Measurements from ENCODE around the gene ABCA13. TPM values are rescaled to one million over a fixed set of nuclear protein-coding genes. Genes with fewer than 3 reads are reported as not detected.
"Not testable (repeated sequence)": the region's sequence is repeated elsewhere in the genome, so short reads cannot be mapped to it uniquely, and the experiment has no call there.

Gene ABCA13
- total RNA-seq, 1 experiment from 2014 or later: 0.08 TPM

GRCh38 chr7:48173756-48174382 is 2.6 kb downstream of the ABCA13 start:
- no peak for DNase-seq (ENCODE audit: low spot score)

- no peak for DNase-seq (ENCODE audit: low spot score)
These were observed 3.8 kb downstream of the ABCA13 start for GRCh38 chr7:48175019-48175418.

GRCh38 chr7:48176356-48176893 is 5.2 kb downstream of the ABCA13 start:
- DNase-seq (ENCODE audit: low spot score): no peak

- no peak for DNase-seq (ENCODE audit: low spot score)
These were observed 6.0 kb downstream of the ABCA13 start for GRCh38 chr7:48177271-48177670.

- no peak for DNase-seq (ENCODE audit: low spot score)
These were observed 8.3 kb downstream of the ABCA13 start for GRCh38 chr7:48179496-48180030.

GRCh38 chr7:48180981-48181380 is 9.7 kb downstream of the ABCA13 start:
- no peak for DNase-seq (ENCODE audit: low spot score)

GRCh38 chr7:48182718-48183369 is 11.6 kb downstream of the ABCA13 start:
- no peak for DNase-seq (ENCODE audit: low spot score)

- no peak for DNase-seq (ENCODE audit: low spot score)
These were observed 12.1 kb downstream of the ABCA13 start for GRCh38 chr7:48183370-48183743.

GRCh38 chr7:48183965-48184364 is 12.7 kb downstream of the ABCA13 start:
- DNase-seq (ENCODE audit: low spot score): no peak

GRCh38 chr7:48188776-48189520 is 17.7 kb downstream of the ABCA13 start:
- DNase-seq (ENCODE audit: low spot score): no peak

- no peak for DNase-seq (ENCODE audit: low spot score)
These were observed 21.7 kb downstream of the ABCA13 start for GRCh38 chr7:48192996-48193395.

GRCh38 chr7:48193421-48193820 is 22.2 kb downstream of the ABCA13 start:
- no peak for DNase-seq (ENCODE audit: low spot score)

- peak; percentile 55 for DNase-seq (ENCODE audit: low spot score)
These were observed 29.8 kb downstream of the ABCA13 start for GRCh38 chr7:48200946-48201589.

GRCh38 chr7:48202916-48203315 is 31.7 kb downstream of the ABCA13 start:
- DNase-seq (ENCODE audit: low spot score): not testable (repeated sequence)

GRCh38 chr7:48207155-48207675 is 36.0 kb downstream of the ABCA13 start:
- DNase-seq (ENCODE audit: low spot score): no peak

GRCh38 chr7:48209004-48209600 is 37.8 kb downstream of the ABCA13 start:
- no peak for DNase-seq (ENCODE audit: low spot score)

- DNase-seq (ENCODE audit: low spot score): no peak
These were observed 42.0 kb downstream of the ABCA13 start for GRCh38 chr7:48213226-48213625.

- DNase-seq (ENCODE audit: low spot score): no peak
These were observed 46.0 kb downstream of the ABCA13 start for GRCh38 chr7:48217266-48217665.

- no peak for DNase-seq (ENCODE audit: low spot score)
These were observed 46.5 kb downstream of the ABCA13 start for GRCh38 chr7:48217753-48218152.

- DNase-seq (ENCODE audit: low spot score): no peak
These were observed 52.8 kb downstream of the ABCA13 start for GRCh38 chr7:48224042-48224441.

- DNase-seq (ENCODE audit: low spot score): no peak
These were observed 53.8 kb downstream of the ABCA13 start for GRCh38 chr7:48225101-48225500.

Data from HT-29 (cell line).